ENCODE measurements around the gene MRPS6. TPM values are rescaled to one million over a fixed set of nuclear protein-coding genes. Genes with fewer than 3 reads are reported as not detected.

MRPS6 gene
- total and polyA plus RNA-seq, 2 experiments from 2014 or later: 54.9 to 201 TPM

- peaks cover 35% of the 10 kb centered on the region for H3K4me1 ChIP-seq (ENCODE audit: insufficient read depth)
Observed at GRCh38 chr21:34080710-34081109, 7.3 kb downstream of the MRPS6 start.

DNA sequence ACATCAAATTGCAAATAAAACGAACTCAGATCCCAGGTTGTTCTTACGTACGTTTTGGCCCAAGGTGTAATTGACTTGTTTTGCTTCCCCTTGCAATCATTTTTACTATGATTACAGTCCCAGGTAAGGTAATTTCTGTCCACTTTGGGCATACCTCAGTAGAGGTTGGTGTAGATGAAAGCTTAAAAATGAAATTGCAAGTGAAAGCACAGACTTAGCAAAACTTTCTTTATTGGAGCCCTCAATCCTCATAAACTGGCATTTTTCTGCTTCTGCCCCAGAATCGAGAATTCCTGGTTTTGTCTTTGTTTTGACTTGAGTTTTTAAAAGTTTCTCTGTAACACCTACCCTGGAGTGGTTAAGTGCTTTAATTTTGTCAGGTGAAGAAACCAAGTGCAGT, 9.4 kb downstream of the MRPS6 start:
- WGBS (ENCODE audit: low lambda C conversion rate, missing lambda C conversion rate): 71% methylated on average over 4 of the region's 4 CpGs
- H3K4me2 ChIP-seq: peak overlapping the region; percentile 6
- no peak for DNase-seq (ENCODE audit: low spot score)
- TF ChIP-seq EZH2phosphoT487 (IDR thresholded peaks at IDR 0.05; ENCODE audit: low read depth, severe bottlenecking, unreplicated experiment) (no peak), CTCF (IDR thresholded peaks at IDR 0.05; ENCODE audit: poor library complexity) (no peak), EZH2 (IDR thresholded peaks at IDR 0.05; ENCODE audit: borderline replicate concordance) (no peak)
- H3K27ac ChIP-seq: no peak overlapping the region
- H3K9me3 ChIP-seq (ENCODE audit: low read depth): no peaks in the 10 kb centered on the region
- H4K20me1 ChIP-seq (ENCODE audit: insufficient read depth, poor library complexity, severe bottlenecking): peaks cover 52% of the 10 kb centered on the region
- no peaks in the 10 kb centered on the region for H3K9me2 ChIP-seq (replicated peaks; ENCODE audit: insufficient read depth)
- H3K4me1 ChIP-seq (ENCODE audit: insufficient read depth): peaks cover 18% of the 10 kb centered on the region
- no peak overlapping the region for H3K4me3 ChIP-seq
- H3K36me3 ChIP-seq (replicated peaks; ENCODE audit: insufficient read depth, low read depth): no peaks in the 10 kb centered on the region
- H3K79me2 ChIP-seq: peaks cover 100% of the 10 kb centered on the region
- no peaks in the 10 kb centered on the region for H3K27me3 ChIP-seq
- H2AFZ ChIP-seq: no peak overlapping the region

More at GRCh38 chr21:34080710-34081109, 7.3 kb downstream of the MRPS6 start:
- TF ChIP-seq CTCF (IDR thresholded peaks at IDR 0.05; ENCODE audit: poor library complexity) (no peak), EZH2 (IDR thresholded peaks at IDR 0.05; ENCODE audit: borderline replicate concordance) (no peak), EZH2phosphoT487 (IDR thresholded peaks at IDR 0.05; ENCODE audit: low read depth, severe bottlenecking, unreplicated experiment) (no peak)
- no peak overlapping the region for H3K27ac ChIP-seq
- no peaks in the 10 kb centered on the region for H3K36me3 ChIP-seq (replicated peaks; ENCODE audit: insufficient read depth, low read depth)
- WGBS (ENCODE audit: low lambda C conversion rate, missing lambda C conversion rate): 90% methylated on average over 5 of the region's 5 CpGs
- H3K79me2 ChIP-seq: peaks cover 100% of the 10 kb centered on the region
- DNase-seq (ENCODE audit: low spot score): no peak
- H3K9me3 ChIP-seq (ENCODE audit: low read depth): no peaks in the 10 kb centered on the region
- peaks cover 54% of the 10 kb centered on the region for H4K20me1 ChIP-seq (ENCODE audit: insufficient read depth, poor library complexity, severe bottlenecking)
- H3K4me2 ChIP-seq: no peak overlapping the region
- no peak overlapping the region for H2AFZ ChIP-seq
- H3K27me3 ChIP-seq: no peaks in the 10 kb centered on the region
- H3K4me3 ChIP-seq: no peak overlapping the region
- no peaks in the 10 kb centered on the region for H3K9me2 ChIP-seq (replicated peaks; ENCODE audit: insufficient read depth)

GRCh38 chr21:34083357-34083756, 10.0 kb downstream of the MRPS6 start:
- Histone ChIP-seq H3K27me3 (no peaks in the 10 kb centered on the region), H3K9me3 (ENCODE audit: low read depth) (no peaks in the 10 kb centered on the region), H2AFZ (no peak overlapping the region), H3K9me2 (replicated peaks; ENCODE audit: insufficient read depth) (no peaks in the 10 kb centered on the region), H3K4me3 (no peak overlapping the region), H3K4me2 (peak overlapping the region; percentile 6), H4K20me1 (ENCODE audit: insufficient read depth, poor library complexity, severe bottlenecking) (peaks cover 55% of the 10 kb centered on the region), H3K36me3 (replicated peaks; ENCODE audit: insufficient read depth, low read depth) (no peaks in the 10 kb centered on the region), H3K27ac (no peak overlapping the region), H3K79me2 (peaks cover 98% of the 10 kb centered on the region), H3K4me1 (ENCODE audit: insufficient read depth) (peaks cover 18% of the 10 kb centered on the region)
- TF ChIP-seq EZH2 (IDR thresholded peaks at IDR 0.05; ENCODE audit: borderline replicate concordance) (no peak), EZH2phosphoT487 (IDR thresholded peaks at IDR 0.05; ENCODE audit: low read depth, severe bottlenecking, unreplicated experiment) (no peak), CTCF (IDR thresholded peaks at IDR 0.05; ENCODE audit: poor library complexity) (no peak)
- WGBS (ENCODE audit: low lambda C conversion rate, missing lambda C conversion rate): 96% methylated on average over 3 of the region's 3 CpGs
- no peak for DNase-seq (ENCODE audit: low spot score)

- Histone ChIP-seq H3K4me2 (no peak overlapping the region), H3K4me1 (ENCODE audit: insufficient read depth) (peaks cover 30% of the 10 kb centered on the region), H3K27me3 (no peaks in the 10 kb centered on the region), H3K36me3 (replicated peaks; ENCODE audit: insufficient read depth, low read depth) (no peaks in the 10 kb centered on the region), H3K4me3 (no peak overlapping the region), H3K27ac (no peak overlapping the region), H2AFZ (no peak overlapping the region), H3K79me2 (peaks cover 98% of the 10 kb centered on the region), H3K9me3 (ENCODE audit: low read depth) (no peaks in the 10 kb centered on the region), H3K9me2 (replicated peaks; ENCODE audit: insufficient read depth) (no peaks in the 10 kb centered on the region), H4K20me1 (ENCODE audit: insufficient read depth, poor library complexity, severe bottlenecking) (peaks cover 63% of the 10 kb centered on the region)
- TF ChIP-seq CTCF (IDR thresholded peaks at IDR 0.05; ENCODE audit: poor library complexity): no peak
- no peak for DNase-seq (ENCODE audit: low spot score)
- 81% methylated on average over 2 of the region's 2 CpGs for WGBS (ENCODE audit: low lambda C conversion rate, missing lambda C conversion rate)
Observed at GRCh38 chr21:34085129-34085528, 11.8 kb downstream of the MRPS6 start.

All from hepatocyte (in vitro differentiated cells).